DND-41 (cell line): ENCODE measurements around the gene MED25.

Experiments
- ATAC-seq: fragments of 200-7000 bp; cut with Tn5 transposase; 3 replicates; pipeline ENCODE4 v1.9.1; 2021; ENCODE audit warnings: low read depth; ENCODE audit not compliant: insufficient read depth
- DNase-seq: peaks from one replicate; pipeline ENCODE4 v3.0.0-alpha.2; 2020
- H2AFZ ChIP-seq: 2 replicates; pipeline ENCODE4 v1.6.0; 2012; ENCODE audit warnings: low read depth, low read length
- H3K27ac ChIP-seq: 2 replicates; pipeline ENCODE4 v1.5.1; 2012; ENCODE audit warnings: low read length, inconsistent platforms
- H3K27me3 ChIP-seq: fragments of 200-600 bp; sonication (generic); 2 replicates; pipeline ENCODE4 v1.6.0; 2012; ENCODE audit warnings: low read length, mild to moderate bottlenecking, inconsistent platforms; ENCODE audit not compliant: insufficient read depth, poor library complexity
- H3K36me3 ChIP-seq: 2 replicates; pipeline ENCODE4 v1.5.1; 2012; ENCODE audit warnings: low read length, inconsistent platforms; ENCODE audit not compliant: insufficient read depth
- H3K4me1 ChIP-seq: 2 replicates; pipeline ENCODE4 v1.5.1; 2012; ENCODE audit warnings: mild to moderate bottlenecking, low read length; ENCODE audit not compliant: insufficient read depth
- H3K4me2 ChIP-seq: 2 replicates; pipeline ENCODE4 v1.6.0; 2012; ENCODE audit warnings: mild to moderate bottlenecking, moderate library complexity, low read length, inconsistent platforms; ENCODE audit not compliant: insufficient read depth
- H3K4me3 ChIP-seq, 2 experiments: fragments of 200-600 bp in 1 of 2; shearing (Covaris generic) in 1 of 2; 2 replicates each; pipeline ENCODE4 v1.5.1; 2012 to 2016; ENCODE audit warnings: inconsistent platforms in 2 of 2, low read length in 2 of 2, mild to moderate bottlenecking in 2 of 2, low read depth in 1 of 2, moderate library complexity in 1 of 2
- H3K79me2 ChIP-seq: 2 replicates; pipeline ENCODE4 v1.6.0; 2012; ENCODE audit warnings: low read length, inconsistent platforms; ENCODE audit not compliant: insufficient read depth
- H3K9ac ChIP-seq: 2 replicates; pipeline ENCODE4 v1.6.0; 2012; ENCODE audit warnings: low read depth, mild to moderate bottlenecking, inconsistent platforms, low read length, moderate library complexity
- H3K9me3 ChIP-seq: 2 replicates; pipeline ENCODE4 v1.5.1; 2012; ENCODE audit warnings: low read length, moderate library complexity, mild to moderate bottlenecking, inconsistent platforms; ENCODE audit not compliant: insufficient read depth, severe bottlenecking
- H4K20me1 ChIP-seq: 2 replicates; pipeline ENCODE4 v1.6.0; 2012; ENCODE audit warnings: low read length; ENCODE audit not compliant: insufficient read depth
- EZH2 ChIP-seq: IDR thresholded peaks from 3 replicates; pipeline ENCODE4 v1.6.1; 2012; ENCODE audit warnings: borderline replicate concordance, low read depth, mild to moderate bottlenecking, moderate library complexity, low read length, inconsistent platforms; ENCODE audit not compliant: severe bottlenecking
- TF ChIP-seq, protein P1 (sequence below): IDR thresholded peaks from 2 replicates; pipeline ENCODE4 v1.5.1; 2012; ENCODE audit warnings: borderline replicate concordance, low read length, moderate library complexity, mild to moderate bottlenecking; ENCODE audit not compliant: poor library complexity, severe bottlenecking; ENCODE audit errors: extremely low read depth

Gene MED25

DNA sequence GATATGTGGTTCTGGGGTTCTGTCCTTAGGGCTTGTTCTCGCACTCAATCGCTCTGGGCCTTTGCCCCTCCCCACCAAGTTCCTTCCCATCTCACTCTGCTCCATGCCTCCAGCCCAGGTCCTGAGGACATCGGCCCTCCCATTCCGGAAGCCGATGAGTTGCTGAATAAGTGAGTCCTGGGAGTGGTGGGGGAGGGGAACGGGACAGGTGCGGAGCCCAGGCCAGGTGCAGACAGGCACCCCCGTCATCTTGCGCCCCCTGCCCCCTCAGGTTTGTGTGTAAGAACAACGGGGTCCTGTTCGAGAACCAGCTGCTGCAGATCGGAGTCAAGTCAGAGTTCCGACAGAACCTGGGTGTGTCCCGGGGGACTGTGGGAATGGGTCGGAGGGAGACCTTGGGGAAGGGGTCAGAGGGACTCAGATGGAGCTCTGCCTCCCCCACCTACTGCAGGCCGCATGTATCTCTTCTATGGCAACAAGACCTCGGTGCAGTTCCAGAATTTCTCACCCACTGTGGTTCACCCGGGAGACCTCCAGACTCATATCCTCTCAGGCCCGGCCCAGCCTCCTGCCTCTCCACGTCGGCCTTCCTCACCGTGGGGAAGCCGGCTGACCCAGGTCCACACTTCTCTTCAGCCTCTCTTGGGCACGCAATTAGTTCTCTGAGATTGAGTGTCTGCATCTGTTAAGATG lies 15.1 kb upstream of the MED25 start:
- H3K4me2 ChIP-seq: no peak overlapping the region
- DNase-seq: no peak
- no peak for ATAC-seq
- TF ChIP-seq, protein P1, sequence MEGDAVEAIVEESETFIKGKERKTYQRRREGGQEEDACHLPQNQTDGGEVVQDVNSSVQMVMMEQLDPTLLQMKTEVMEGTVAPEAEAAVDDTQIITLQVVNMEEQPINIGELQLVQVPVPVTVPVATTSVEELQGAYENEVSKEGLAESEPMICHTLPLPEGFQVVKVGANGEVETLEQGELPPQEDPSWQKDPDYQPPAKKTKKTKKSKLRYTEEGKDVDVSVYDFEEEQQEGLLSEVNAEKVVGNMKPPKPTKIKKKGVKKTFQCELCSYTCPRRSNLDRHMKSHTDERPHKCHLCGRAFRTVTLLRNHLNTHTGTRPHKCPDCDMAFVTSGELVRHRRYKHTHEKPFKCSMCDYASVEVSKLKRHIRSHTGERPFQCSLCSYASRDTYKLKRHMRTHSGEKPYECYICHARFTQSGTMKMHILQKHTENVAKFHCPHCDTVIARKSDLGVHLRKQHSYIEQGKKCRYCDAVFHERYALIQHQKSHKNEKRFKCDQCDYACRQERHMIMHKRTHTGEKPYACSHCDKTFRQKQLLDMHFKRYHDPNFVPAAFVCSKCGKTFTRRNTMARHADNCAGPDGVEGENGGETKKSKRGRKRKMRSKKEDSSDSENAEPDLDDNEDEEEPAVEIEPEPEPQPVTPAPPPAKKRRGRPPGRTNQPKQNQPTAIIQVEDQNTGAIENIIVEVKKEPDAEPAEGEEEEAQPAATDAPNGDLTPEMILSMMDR: no peak
- no peak for TF ChIP-seq EZH2
- H3K27ac ChIP-seq: no peak overlapping the region
- H3K79me2 ChIP-seq: no peaks in the 10 kb centered on the region
- no peak overlapping the region for H3K9ac ChIP-seq
- H3K36me3 ChIP-seq: peaks cover 84% of the 10 kb centered on the region
- H4K20me1 ChIP-seq: 0 out of 2 replicates have a peak, but pooled peaks cover 6% of the 10 kb centered on the region
- no peak overlapping the region for H2AFZ ChIP-seq
- no peaks in the 10 kb centered on the region for H3K4me1 ChIP-seq
- H3K9me3 ChIP-seq: no peaks in the 10 kb centered on the region
- no peak overlapping the region for H3K4me3 ChIP-seq
- H3K27me3 ChIP-seq: no peaks in the 10 kb centered on the region

DNA sequence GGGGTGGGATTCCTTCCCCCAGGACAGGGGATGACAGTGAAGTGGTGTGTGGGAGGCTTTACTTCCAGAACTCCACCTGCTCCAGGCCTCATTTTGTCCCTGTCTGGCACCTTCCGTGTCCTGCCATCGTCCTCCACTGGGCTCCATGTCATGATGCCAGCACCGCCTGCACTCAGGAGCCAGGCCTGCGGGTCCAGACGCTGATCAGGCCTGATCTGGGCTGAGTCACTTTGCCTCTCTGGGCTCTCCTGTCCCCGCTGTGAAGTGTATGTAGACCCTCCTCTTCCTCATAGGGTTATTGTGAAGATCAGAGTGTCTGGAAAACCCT lies 14.6 kb upstream of the MED25 start:
- peaks cover 84% of the 10 kb centered on the region for H3K36me3 ChIP-seq

DNA sequence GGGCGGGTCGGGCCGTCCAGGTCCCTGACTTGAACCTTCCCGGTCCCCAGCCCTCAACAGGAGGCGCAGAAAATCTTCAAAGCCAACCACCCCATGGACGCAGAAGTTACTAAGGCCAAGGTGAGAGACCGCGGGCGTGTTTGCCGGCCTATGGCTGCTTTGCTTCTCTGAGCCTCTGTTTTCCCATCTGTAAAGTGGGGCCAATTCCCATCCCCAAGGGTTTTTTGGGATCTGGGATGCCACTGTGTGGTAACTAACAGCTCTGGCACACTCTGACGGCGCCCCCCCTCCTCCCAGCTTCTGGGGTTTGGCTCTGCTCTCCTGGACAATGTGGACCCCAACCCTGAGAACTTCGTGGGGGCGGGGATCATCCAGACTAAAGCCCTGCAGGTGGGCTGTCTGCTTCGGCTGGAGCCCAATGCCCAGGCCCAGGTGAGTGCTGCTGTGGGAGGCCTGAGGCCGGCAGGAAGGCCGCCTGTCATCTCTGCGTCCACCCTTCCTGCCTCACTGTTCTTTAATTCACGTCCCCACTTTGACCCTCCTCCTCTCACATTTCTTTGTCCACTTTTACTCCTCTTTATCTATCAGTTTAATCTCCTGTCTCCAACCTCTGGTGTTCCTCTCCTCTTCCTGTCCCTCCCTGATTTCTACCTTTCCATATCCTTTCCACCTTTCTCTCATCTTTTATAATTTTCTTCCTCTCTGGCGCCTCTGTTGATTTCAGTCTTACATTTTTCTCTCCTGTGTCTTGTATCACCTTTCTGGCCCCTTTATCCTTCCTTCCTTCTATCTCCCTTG lies 12.1 kb upstream of the MED25 start:
- no peak overlapping the region for H3K4me2 ChIP-seq
- no peaks in the 10 kb centered on the region for H3K27me3 ChIP-seq
- ATAC-seq (no peak), DNase-seq (no peak)
- H3K36me3 ChIP-seq: peaks cover 67% of the 10 kb centered on the region
- H3K4me3 ChIP-seq: no peak overlapping the region
- no peak overlapping the region for H2AFZ ChIP-seq
- no peak for TF ChIP-seq EZH2
- TF ChIP-seq, protein P1: no peak
- H3K4me1 ChIP-seq: no peaks in the 10 kb centered on the region
- H3K9me3 ChIP-seq: no peaks in the 10 kb centered on the region
- H4K20me1 ChIP-seq: no peaks in the 10 kb centered on the region
- H3K9ac ChIP-seq: no peak overlapping the region
- H3K27ac ChIP-seq: no peak overlapping the region
- H3K79me2 ChIP-seq: no peaks in the 10 kb centered on the region

More for the DNA sequence above, 14.6 kb upstream of the MED25 start:
- Histone ChIP-seq H2AFZ (no peak overlapping the region), H3K79me2 (no peaks in the 10 kb centered on the region), H3K4me3 (no peak overlapping the region), H3K9me3 (no peaks in the 10 kb centered on the region), H3K27me3 (no peaks in the 10 kb centered on the region), H3K27ac (no peak overlapping the region), H3K9ac (no peak overlapping the region), H3K4me1 (no peaks in the 10 kb centered on the region), H4K20me1 (0 out of 2 replicates have a peak, but pooled peaks cover 6% of the 10 kb centered on the region), H3K4me2 (no peak overlapping the region)
- no peak for DNase-seq
- TF ChIP-seq, protein P1: no peak
- no peak for TF ChIP-seq EZH2
- no peak for ATAC-seq
